IMR-90 (cell line): ENCODE results near the gene PTGER4. TPM values are rescaled to one million over a fixed set of nuclear protein-coding genes. Genes with fewer than 3 reads are reported as not detected.

Experiments
- ATAC-seq: fragments of 200-7000 bp; cut with Tn5 transposase; 2 replicates; pipeline ENCODE4 v1.9.1; 2020; ENCODE audit warnings: low read depth, mild to moderate bottlenecking, moderate library complexity
- BruUV-seq: library from RNA; stranded (reverse); fragments of 400-500 nt; replicated peaks from 2 replicates; lab custom pipeline; 2021; lab: Mats Ljungman, UMichigan
- CTCF ChIA-PET: fragments of 300-600 bp; formaldehyde crosslinking; extraction: SDS; loops from one replicate; lab custom pipeline; 2021; ENCODE audit warnings: antibody characterized with exemption; lab: Yijun Ruan, JAX
- POLR2A ChIA-PET: fragments of 300-600 bp; sonication (Branson Sonifier 250); formaldehyde crosslinking; loops from one replicate; lab custom pipeline; 2022; ENCODE audit warnings: antibody characterized with exemption; ENCODE audit not compliant: unreplicated experiment; lab: Charles Lee
- DNase-seq: peaks from one replicate; pipeline ENCODE4 v3.0.0; 2013
- H2AFZ ChIP-seq: replicated peaks from 2 replicates; pipeline ENCODE3; 2013; ENCODE audit warnings: low read length, mild to moderate bottlenecking; ENCODE audit not compliant: poor library complexity
- H2AK5ac ChIP-seq: 2 replicates; pipeline ENCODE4 v1.6.1; 2013; ENCODE audit warnings: low read depth, low read length, inconsistent platforms
- H2AK9ac ChIP-seq: replicated peaks from 2 replicates; pipeline ENCODE3; 2013; ENCODE audit warnings: mild to moderate bottlenecking, low read depth, low read length, moderate library complexity; ENCODE audit not compliant: poor library complexity
- H2BK120ac ChIP-seq: 2 replicates; pipeline ENCODE4 v1.6.1; 2013; ENCODE audit warnings: low read depth, low read length, inconsistent platforms
- H2BK15ac ChIP-seq: 3 replicates; pipeline ENCODE4 v1.6.1; 2013; ENCODE audit warnings: low read depth, low read length, inconsistent platforms
- H2BK20ac ChIP-seq: 2 replicates; pipeline ENCODE4 v1.6.1; 2013; ENCODE audit warnings: low read depth, mild to moderate bottlenecking, inconsistent platforms, low read length, moderate library complexity
- H2BK5ac ChIP-seq: 2 replicates; pipeline ENCODE4 v1.6.1; 2013; ENCODE audit warnings: mild to moderate bottlenecking, low read depth, low read length, inconsistent platforms; ENCODE audit not compliant: poor library complexity, severe bottlenecking
- H3K14ac ChIP-seq: replicated peaks from 2 replicates; pipeline ENCODE4 v1.6.1; 2013; ENCODE audit warnings: low read depth, low read length, inconsistent platforms
- H3K18ac ChIP-seq: 2 replicates; pipeline ENCODE4 v1.6.1; 2013; ENCODE audit warnings: low read depth, low read length, control low read depth
- H3K23ac ChIP-seq: 2 replicates; pipeline ENCODE4 v1.6.1; 2013; ENCODE audit warnings: low read depth, low read length, inconsistent platforms
- H3K27ac ChIP-seq: 2 replicates; pipeline ENCODE4 v1.5.1; 2013; ENCODE audit warnings: mild to moderate bottlenecking, control low read depth, low read length; ENCODE audit not compliant: insufficient read depth
- H3K27me3 ChIP-seq: 2 replicates; pipeline ENCODE4 v1.6.1; 2013; ENCODE audit warnings: low read length; ENCODE audit not compliant: control insufficient read depth, insufficient read depth
- H3K36me3 ChIP-seq: 2 replicates; pipeline ENCODE4 v1.6.1; 2013; ENCODE audit warnings: low read length, mixed read lengths; ENCODE audit not compliant: control insufficient read depth, insufficient read depth
- H3K4ac ChIP-seq: 2 replicates; pipeline ENCODE4 v1.6.1; 2013; ENCODE audit warnings: low read depth, low read length, inconsistent platforms
- H3K4me1 ChIP-seq: 2 replicates; pipeline ENCODE4 v1.6.1; 2013; ENCODE audit warnings: low read length, mixed read lengths; ENCODE audit not compliant: control insufficient read depth, insufficient read depth
- H3K4me2 ChIP-seq: 2 replicates; pipeline ENCODE4 v1.6.1; 2013; ENCODE audit warnings: low read depth, mild to moderate bottlenecking, control low read depth, low read length, moderate library complexity
- H3K4me3 ChIP-seq: 2 replicates; pipeline ENCODE4 v1.5.1; 2013; ENCODE audit warnings: low read depth, mild to moderate bottlenecking, control low read depth, low read length, moderate library complexity; ENCODE audit not compliant: insufficient read depth
- H3K56ac ChIP-seq: 2 replicates; pipeline ENCODE4 v1.6.1; 2013; ENCODE audit warnings: low read length, inconsistent platforms; ENCODE audit not compliant: insufficient read depth; ENCODE audit errors: extremely low read depth
- H3K79me1 ChIP-seq, 2 experiments: 2 replicates each; pipeline ENCODE4 v1.6.1; 2013; ENCODE audit warnings: low read length in 2 of 2, inconsistent platforms in 1 of 2, low read depth in 1 of 2
- H3K9ac ChIP-seq: 2 replicates; pipeline ENCODE4 v1.6.1; 2013; ENCODE audit warnings: low read depth, low read length, control low read depth
- H3K9me1 ChIP-seq: 2 replicates; pipeline ENCODE4 v1.6.1; 2013; ENCODE audit warnings: low read length, inconsistent platforms; ENCODE audit not compliant: insufficient read depth
- H3K9me3 ChIP-seq: 2 replicates; pipeline ENCODE4 v1.6.1; 2013; ENCODE audit warnings: low read length; ENCODE audit not compliant: control insufficient read depth, insufficient read depth
- H4K20me1 ChIP-seq: 2 replicates; pipeline ENCODE4 v1.6.1; 2013; ENCODE audit warnings: low read length, inconsistent platforms; ENCODE audit not compliant: insufficient read depth
- H4K5ac ChIP-seq: 2 replicates; pipeline ENCODE4 v1.6.1; 2013; ENCODE audit warnings: mild to moderate bottlenecking, low read depth, low read length, control low read depth
- H4K8ac ChIP-seq, 2 experiments: 2 replicates each; pipeline ENCODE4 v1.6.1; 2013; ENCODE audit warnings: low read depth in 2 of 2, low read length in 2 of 2, control low read depth in 1 of 2, inconsistent platforms in 1 of 2
- H4K91ac ChIP-seq: 2 replicates; pipeline ENCODE4 v1.6.1; 2013; ENCODE audit warnings: low read depth, low read length, inconsistent platforms; ENCODE audit not compliant: insufficient read depth
- BHLHE40 ChIP-seq: fragments of 150-350 bp; IDR thresholded peaks from 2 replicates; pipeline ENCODE4 v1.6.1; 2016; ENCODE audit warnings: mild to moderate bottlenecking, low read depth, low read length
- MAFK ChIP-seq: IDR thresholded peaks from 2 replicates; pipeline ENCODE4 v1.6.1; 2012; ENCODE audit warnings: low read depth, low read length, improper control_type of control experiment
- NFE2L2 ChIP-seq: fragments of 150-350 bp; IDR thresholded peaks from 2 replicates; pipeline ENCODE4 v1.6.1; 2016; ENCODE audit warnings: low read depth, mild to moderate bottlenecking, low read length
- RAD21 ChIP-seq: IDR thresholded peaks from 2 replicates; pipeline ENCODE4 v1.6.1; 2012; ENCODE audit warnings: low read length, improper control_type of control experiment
- SMC3 ChIP-seq: fragments of 150-350 bp; IDR thresholded peaks from 2 replicates; pipeline ENCODE4 v1.6.1; 2016; ENCODE audit warnings: low read depth, mild to moderate bottlenecking, antibody characterized with exemption, low read length, moderate library complexity
- dilution Hi-C: fragments of 300-500 bp; cut with HindIII; formaldehyde crosslinking; loops from one replicate; pipeline ENCODE4 v1.14.3; 2018; ENCODE audit warnings: low sequenced_read_pairs; ENCODE audit not compliant: unreplicated experiment
- in situ Hi-C: fragments of 300-500 bp; cut with MboI; formaldehyde crosslinking; loops from 3 replicates; pipeline ENCODE4 v1.14.3; 2019; ENCODE audit warnings: low sequenced_read_pairs, inconsistent platforms, mixed read lengths
- intact Hi-C: fragments of 100-400 bp; cut with micrococcal nuclease; formaldehyde crosslinking; loops from 2 replicates; pipeline ENCODE4 v1.10.0; 2022
- polyA plus RNA-seq, 3 experiments: library from polyadenylated mRNA; depleted of rRNA; stranded (reverse); fragments of >200 nt; gene quantifications; 2 replicates each; pipeline ENCODE4 v1.2.3, GENCODE V29; 2012; ENCODE audit warnings: low replicate concordance in 1 of 3
- total RNA-seq: library from RNA; depleted of rRNA; stranded (reverse); fragments of >200 nt; gene quantifications from 2 replicates; pipeline ENCODE4 v1.2.3, GENCODE V29; 2012

PTGER4 gene
- total and polyA plus RNA-seq, 2 of the 4 experiments (the other 2 are of a cell fraction), result 7.9 to 10.1 TPM

- H3K9me3 ChIP-seq, result no peaks in the 10 kb centered on the region
- H4K5ac ChIP-seq, result no peak overlapping the region
- no peak overlapping the region for H3K4ac ChIP-seq
- TF ChIP-seq RAD21 (no peak), MAFK (peak; percentile 52; the same call in 1 of the 2 replicates), BHLHE40 (no peak), NFE2L2 (0 out of 2 replicates have a peak, but pooled peaks have one; percentile 18), SMC3 (no peak)
- H3K27ac ChIP-seq, result no peak overlapping the region
- peaks cover 3% of the 10 kb centered on the region in 2 experiments; a peak in 2 of 4 replicates for H3K79me1 ChIP-seq
- in situ Hi-C loops, result no loop called here
- no peak overlapping the region for H3K14ac ChIP-seq
- peaks cover 5% of the 10 kb centered on the region; the same call in 1 of the 2 replicates for H3K36me3 ChIP-seq
- no peaks in the 10 kb centered on the region for H3K27me3 ChIP-seq
- no peaks in the 10 kb centered on the region for H4K20me1 ChIP-seq
- no TSS peak for BruUV-seq
- no peak overlapping the region for H3K4me2 ChIP-seq
- dilution Hi-C loops, result no loop called here
- CTCF ChIA-PET, result interaction anchor here (1.5 kb wide), 1 partner anchor 17 kb away, joined by 3 read pairs; no protein-coding TSS in a partner anchor
- intact Hi-C loops, result loop anchor here (5.0 kb wide), 1 partner anchor 1125 kb away; no protein-coding TSS in a partner anchor
- H3K23ac ChIP-seq, result no peak overlapping the region
- no peak overlapping the region for H2AK9ac ChIP-seq
- H2BK5ac ChIP-seq, result no peak overlapping the region
- POLR2A ChIA-PET, result no interaction called here
- H2AFZ ChIP-seq, result no peak overlapping the region
- no peak overlapping the region for H4K8ac ChIP-seq
- no peak overlapping the region for H3K56ac ChIP-seq
- H3K4me3 ChIP-seq, result no peak overlapping the region
- no peak overlapping the region for H2BK15ac ChIP-seq
- 0 out of 2 replicates have a peak, but pooled peaks cover 2% of the 10 kb centered on the region for H3K4me1 ChIP-seq
- ATAC-seq (peak; percentile 97), DNase-seq (peak; percentile 74)
- no peak overlapping the region for H3K9ac ChIP-seq
- H2AK5ac ChIP-seq, result no peak overlapping the region
- H4K91ac ChIP-seq, result no peak overlapping the region
- H3K9me1 ChIP-seq, result 0 out of 2 replicates have a peak, but pooled peaks cover 3% of the 10 kb centered on the region
- no peak overlapping the region for H2BK20ac ChIP-seq
- H2BK120ac ChIP-seq, result no peak overlapping the region
- H3K18ac ChIP-seq, result no peak overlapping the region
Observed at GRCh38 chr5:40717281-40717680, 37.6 kb downstream of the PTGER4 start.
